H9 (cell line): Measurements from ENCODE around the gene RANBP3. TPM values are rescaled to one million over a fixed set of nuclear protein-coding genes. Genes with fewer than 3 reads are reported as not detected.
A peak's percentile ranks its signal among the peaks of the same experiment; 100 is the strongest.

ENCODE experiments used
- DNase-seq: peaks from one replicate; pipeline ENCODE4 v3.0.0-alpha.2; 2017
- H2AFZ ChIP-seq: one replicate; pipeline ENCODE4 v1.6.1; 2013; ENCODE audit warnings: mild to moderate bottlenecking, low read length, control low read depth, moderate library complexity
- H2AK5ac ChIP-seq: 2 replicates; pipeline ENCODE4 v1.6.1; 2013; ENCODE audit warnings: low read length, control low read depth, mixed read lengths; ENCODE audit not compliant: insufficient read length
- H2BK120ac ChIP-seq: one replicate; pipeline ENCODE4 v1.6.1; 2013; ENCODE audit warnings: low read depth, mild to moderate bottlenecking, low read length, control low read depth, inconsistent platforms; ENCODE audit not compliant: poor library complexity, severe bottlenecking
- H2BK12ac ChIP-seq: 2 replicates; pipeline ENCODE4 v1.6.1; 2013; ENCODE audit warnings: low read length, control low read depth, mixed read lengths, low read depth; ENCODE audit not compliant: insufficient read length
- H2BK15ac ChIP-seq: 2 replicates; pipeline ENCODE4 v1.6.1; 2013; ENCODE audit warnings: low read depth, low read length, control low read depth
- H2BK20ac ChIP-seq: one replicate; pipeline ENCODE4 v1.6.1; 2013; ENCODE audit warnings: low read depth, mild to moderate bottlenecking, low read length, control low read depth, inconsistent platforms; ENCODE audit not compliant: poor library complexity, severe bottlenecking
- H2BK5ac ChIP-seq: 2 replicates; pipeline ENCODE4 v1.6.1; 2013; ENCODE audit warnings: low read length, control low read depth, mixed read lengths; ENCODE audit not compliant: insufficient read length
- H3K14ac ChIP-seq: 2 replicates; pipeline ENCODE4 v1.6.1; 2013; ENCODE audit warnings: low read length, control low read depth; ENCODE audit not compliant: insufficient read depth
- H3K18ac ChIP-seq: 2 replicates; pipeline ENCODE4 v1.6.1; 2013; ENCODE audit warnings: low read depth, mild to moderate bottlenecking, mixed read lengths, low read length, control low read depth; ENCODE audit not compliant: insufficient read length
- H3K23ac ChIP-seq: 2 replicates; pipeline ENCODE4 v1.6.1; 2013; ENCODE audit warnings: low read length, control low read depth, mixed read lengths, low read depth; ENCODE audit not compliant: insufficient read length
- H3K23me2 ChIP-seq: 2 replicates; pipeline ENCODE4 v1.6.1; 2013; ENCODE audit warnings: low read depth, mild to moderate bottlenecking, mixed read lengths, low read length, control low read depth; ENCODE audit not compliant: insufficient read length, poor library complexity, severe bottlenecking
- H3K27ac ChIP-seq: 2 replicates; pipeline ENCODE4 v1.5.1; 2013; ENCODE audit warnings: low read length, control low read depth, mixed read lengths, low read depth; ENCODE audit not compliant: insufficient read length
- H3K27me3 ChIP-seq: 2 replicates; pipeline ENCODE4 v1.6.1; 2013; ENCODE audit warnings: low read length, control low read depth, inconsistent platforms; ENCODE audit not compliant: insufficient read depth
- H3K4ac ChIP-seq: 2 replicates; pipeline ENCODE4 v1.6.1; 2013; ENCODE audit warnings: low read depth, mild to moderate bottlenecking, control low read depth, inconsistent platforms, low read length, moderate library complexity
- H3K4me1 ChIP-seq: 2 replicates; pipeline ENCODE4 v1.6.1; 2013; ENCODE audit warnings: low read length, control low read depth, inconsistent platforms; ENCODE audit not compliant: insufficient read depth
- H3K4me2 ChIP-seq: 2 replicates; pipeline ENCODE4 v1.6.1; 2013; ENCODE audit warnings: low read length, control low read depth, mixed read lengths; ENCODE audit not compliant: insufficient read length, insufficient read depth
- H3K56ac ChIP-seq: 2 replicates; pipeline ENCODE4 v1.6.1; 2013; ENCODE audit warnings: low read depth, mild to moderate bottlenecking, mixed read lengths, low read length, control low read depth; ENCODE audit not compliant: insufficient read length
- H3K79me1 ChIP-seq: 2 replicates; pipeline ENCODE4 v1.6.1; 2013; ENCODE audit warnings: low read depth, mild to moderate bottlenecking, moderate library complexity, low read length, control low read depth, inconsistent platforms; ENCODE audit not compliant: insufficient read depth, poor library complexity, severe bottlenecking
- H3K79me2 ChIP-seq: 2 replicates; pipeline ENCODE4 v1.6.1; 2013; ENCODE audit warnings: low read length, control low read depth, inconsistent platforms; ENCODE audit not compliant: insufficient read depth
- H3K9ac ChIP-seq: 2 replicates; pipeline ENCODE4 v1.6.1; 2013; ENCODE audit warnings: low read length, control low read depth, mixed read lengths; ENCODE audit not compliant: insufficient read length; ENCODE audit errors: extremely low read depth
- H3K9me3 ChIP-seq: one replicate; pipeline ENCODE4 v1.6.1; 2013; ENCODE audit warnings: low read depth, low read length, inconsistent platforms; ENCODE audit not compliant: control insufficient read depth
- H3T11ph ChIP-seq: one replicate; pipeline ENCODE4 v1.6.1; 2013; ENCODE audit warnings: mild to moderate bottlenecking, low read length, control low read depth, inconsistent platforms
- H4K20me1 ChIP-seq: one replicate; pipeline ENCODE4 v1.6.1; 2013; ENCODE audit not compliant: control insufficient read depth, insufficient read length, insufficient read depth
- H4K5ac ChIP-seq: 2 replicates; pipeline ENCODE4 v1.6.1; 2013; ENCODE audit warnings: low read depth, mild to moderate bottlenecking, mixed read lengths, low read length, control low read depth; ENCODE audit not compliant: insufficient read length
- H4K8ac ChIP-seq: replicated peaks from 2 replicates; pipeline ENCODE4 v1.6.1; 2013; ENCODE audit warnings: low read length, control low read depth, mixed read lengths, low read depth; ENCODE audit not compliant: insufficient read length
- H4K91ac ChIP-seq: 2 replicates; pipeline ENCODE4 v1.6.1; 2013; ENCODE audit warnings: low read depth, mild to moderate bottlenecking, moderate library complexity, mixed read lengths, low read length, control low read depth; ENCODE audit not compliant: insufficient read length
- H3K27ac Mint-ChIP-seq, 3 experiments: 2 replicates in 2 of 3; 3 replicates in 1 of 3; pipeline ENCODE4 v1.8.0; 2020 to 2021; ENCODE audit warnings: mixed read lengths in 3 of 3, mild to moderate bottlenecking in 1 of 3, moderate library complexity in 1 of 3
- H3K27me3 Mint-ChIP-seq: 2 replicates; pipeline ENCODE4 v1.8.0; 2021; ENCODE audit warnings: low read depth, mild to moderate bottlenecking, moderate library complexity, mixed read lengths
- H3K36me3 Mint-ChIP-seq, 3 experiments: 2 replicates in 2 of 3; 3 replicates in 1 of 3; pipeline ENCODE4 v1.8.0; 2020 to 2021; ENCODE audit warnings: low read depth in 3 of 3, mixed read lengths in 3 of 3; ENCODE audit not compliant: insufficient read depth in 1 of 3
- H3K4me1 Mint-ChIP-seq, 2 experiments: 2 replicates each; pipeline ENCODE4 v1.8.0; 2020; ENCODE audit warnings: mixed read lengths in 2 of 2
- H3K4me3 Mint-ChIP-seq, 2 experiments: 2 replicates in 1 of 2; 3 replicates in 1 of 2; pipeline ENCODE4 v1.8.0; 2020 to 2021; ENCODE audit warnings: mild to moderate bottlenecking in 2 of 2, mixed read lengths in 2 of 2, moderate library complexity in 1 of 2
- H3K9me3 Mint-ChIP-seq, 2 experiments: 2 replicates in 1 of 2; 3 replicates in 1 of 2; pipeline ENCODE4 v1.8.0; 2020; ENCODE audit warnings: mild to moderate bottlenecking in 2 of 2, mixed read lengths in 2 of 2, moderate library complexity in 1 of 2
- WGBS: extraction: QIAGEN DNeasy Blood & Tissue Kit; methylation state at CpG from one replicate; pipeline ENCODE4 v1.1.7; 2013; ENCODE audit warnings: missing lambda C conversion rate, low lambda C conversion rate, mixed read lengths; ENCODE audit not compliant: insufficient read length; ENCODE audit errors: extremely low coverage; 5-methylcytosine and 5-hydroxymethylcytosine counted together
- total RNA-seq: library from RNA; stranded (reverse); gene quantifications from 2 replicates; pipeline ENCODE4 v1.2.1, GENCODE V29; 2021
- TF ChIP-seq, protein P1 (sequence below): fragments of 200-600 bp; sonication (generic); conservative IDR thresholded peaks from 3 replicates; pipeline ENCODE4 v1.8.0; 2021; ENCODE audit warnings: antibody characterized with exemption, mild to moderate bottlenecking

Gene RANBP3
- total RNA-seq, 1 experiment from 2014 or later: 86.5 TPM

DNA sequence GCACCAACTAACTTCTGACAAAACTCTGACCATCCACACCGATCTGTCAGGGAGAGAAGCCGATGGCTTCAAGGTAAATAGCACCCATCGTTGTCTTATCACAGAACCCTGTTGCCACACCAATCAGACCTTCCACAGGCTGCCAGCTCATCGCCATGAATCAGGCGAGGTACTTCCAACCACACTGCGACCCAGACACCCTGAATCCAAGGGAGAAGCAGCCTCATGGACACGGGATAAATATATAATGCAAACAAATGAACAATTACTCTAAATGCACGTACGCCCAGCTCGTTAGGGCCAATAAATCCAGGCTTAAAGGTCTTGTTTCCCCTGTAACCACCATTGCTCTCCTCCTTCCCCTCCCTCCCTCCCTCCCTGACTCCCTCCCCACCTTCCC lies 20.8 kb downstream of the RANBP3 start:
- Histone ChIP-seq H3K4me2 (no peak overlapping the region), H4K20me1 (no peaks in the 10 kb centered on the region), H2BK5ac (no peak overlapping the region), H3K23ac (no peak overlapping the region), H2BK20ac (no peak overlapping the region), H2BK12ac (no peak overlapping the region), H4K91ac (no peak overlapping the region), H3K9me3 (no peaks in the 10 kb centered on the region), H3K18ac (no peak overlapping the region), H3K79me2 (peaks cover 30% of the 10 kb centered on the region; the same call in 1 of the 2 replicates), H2AK5ac (no peak overlapping the region), H3T11ph (no peak overlapping the region), H4K5ac (no peak overlapping the region), H3K27ac (no peak overlapping the region), H3K56ac (no peak overlapping the region), H3K79me1 (peaks cover 4% of the 10 kb centered on the region), H3K4me1 (peaks cover 25% of the 10 kb centered on the region), H2BK120ac (no peak overlapping the region), H3K4ac (no peak overlapping the region), H3K27me3 (no peaks in the 10 kb centered on the region), H2BK15ac (no peak overlapping the region), H2AFZ (no peak overlapping the region), H3K9ac (no peak overlapping the region), H3K23me2 (no peaks in the 10 kb centered on the region), H4K8ac (no peak overlapping the region), H3K14ac (no peak overlapping the region)
- H3K27me3 Mint-ChIP-seq: no peaks in the 10 kb centered on the region
- DNase-seq: no peak
- no peaks in the 10 kb centered on the region; a peak in 1 of 7 replicates for H3K36me3 Mint-ChIP-seq
- TF ChIP-seq, protein P1, sequence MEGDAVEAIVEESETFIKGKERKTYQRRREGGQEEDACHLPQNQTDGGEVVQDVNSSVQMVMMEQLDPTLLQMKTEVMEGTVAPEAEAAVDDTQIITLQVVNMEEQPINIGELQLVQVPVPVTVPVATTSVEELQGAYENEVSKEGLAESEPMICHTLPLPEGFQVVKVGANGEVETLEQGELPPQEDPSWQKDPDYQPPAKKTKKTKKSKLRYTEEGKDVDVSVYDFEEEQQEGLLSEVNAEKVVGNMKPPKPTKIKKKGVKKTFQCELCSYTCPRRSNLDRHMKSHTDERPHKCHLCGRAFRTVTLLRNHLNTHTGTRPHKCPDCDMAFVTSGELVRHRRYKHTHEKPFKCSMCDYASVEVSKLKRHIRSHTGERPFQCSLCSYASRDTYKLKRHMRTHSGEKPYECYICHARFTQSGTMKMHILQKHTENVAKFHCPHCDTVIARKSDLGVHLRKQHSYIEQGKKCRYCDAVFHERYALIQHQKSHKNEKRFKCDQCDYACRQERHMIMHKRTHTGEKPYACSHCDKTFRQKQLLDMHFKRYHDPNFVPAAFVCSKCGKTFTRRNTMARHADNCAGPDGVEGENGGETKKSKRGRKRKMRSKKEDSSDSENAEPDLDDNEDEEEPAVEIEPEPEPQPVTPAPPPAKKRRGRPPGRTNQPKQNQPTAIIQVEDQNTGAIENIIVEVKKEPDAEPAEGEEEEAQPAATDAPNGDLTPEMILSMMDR: no peak
- no peaks in the 10 kb centered on the region for H3K9me3 Mint-ChIP-seq
- no peak overlapping the region for H3K4me3 Mint-ChIP-seq
- no CpG with 5 or more reads among the region's 10 CpGs for WGBS
- peak overlapping the region in 1 of 3 experiments; percentile 89; a peak in 2 of 7 replicates for H3K27ac Mint-ChIP-seq
- peaks cover 68 to 72% of the 10 kb centered on the region in 2 experiments for H3K4me1 Mint-ChIP-seq
